Measurements from ENCODE around the gene MAZ.
"Not testable (repeated sequence)": the region's sequence is repeated elsewhere in the genome, so short reads cannot be mapped to it uniquely, and the experiment has no call there.

The MAZ gene

GRCh38 chr16:29825145-29826044 lies 19.1 kb downstream of the MAZ start:
- DNase-seq = peak; percentile 42

DNA sequence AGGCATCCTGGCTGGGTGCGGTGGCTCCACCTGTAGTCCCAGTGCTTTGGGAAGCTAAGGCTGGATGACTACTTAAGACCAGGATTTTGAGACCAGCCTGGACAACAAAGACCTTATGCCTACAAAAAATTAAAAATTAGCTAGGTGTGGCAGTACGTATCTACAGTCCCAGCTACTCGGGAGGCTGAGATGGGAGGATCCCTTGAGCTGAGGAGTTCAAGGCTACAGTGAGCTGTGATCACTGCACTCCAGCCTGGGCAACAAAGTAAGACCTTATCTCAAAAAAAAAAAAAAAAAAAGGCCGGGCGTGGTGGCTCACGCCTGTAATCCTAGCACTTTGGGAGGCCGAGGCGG lies 20.0 kb downstream of the MAZ start:
- no peak for DNase-seq

DNA sequence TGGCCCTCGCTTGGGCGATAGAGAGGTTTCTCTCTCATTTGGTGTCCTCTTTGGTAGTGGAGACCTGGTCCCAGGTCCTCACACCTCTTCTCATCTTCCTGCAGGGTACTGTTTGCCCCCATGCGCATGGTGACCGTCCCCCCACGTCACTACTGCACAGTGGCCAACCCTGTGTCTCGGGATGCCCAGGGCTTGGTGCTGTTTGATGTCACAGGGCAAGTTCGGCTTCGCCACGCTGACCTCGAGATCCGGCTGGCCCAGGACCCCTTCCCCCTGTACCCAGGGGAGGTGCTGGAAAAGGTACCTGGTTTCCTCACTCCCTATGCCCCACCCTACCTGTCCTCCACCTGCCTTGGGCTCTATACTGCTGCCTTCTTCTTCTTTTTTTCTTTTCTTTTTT lies 24.4 kb downstream of the MAZ start:
- no peak for DNase-seq

GRCh38 chr16:29831490-29831889 lies 25.2 kb downstream of the MAZ start:
- DNase-seq = no peak

DNA sequence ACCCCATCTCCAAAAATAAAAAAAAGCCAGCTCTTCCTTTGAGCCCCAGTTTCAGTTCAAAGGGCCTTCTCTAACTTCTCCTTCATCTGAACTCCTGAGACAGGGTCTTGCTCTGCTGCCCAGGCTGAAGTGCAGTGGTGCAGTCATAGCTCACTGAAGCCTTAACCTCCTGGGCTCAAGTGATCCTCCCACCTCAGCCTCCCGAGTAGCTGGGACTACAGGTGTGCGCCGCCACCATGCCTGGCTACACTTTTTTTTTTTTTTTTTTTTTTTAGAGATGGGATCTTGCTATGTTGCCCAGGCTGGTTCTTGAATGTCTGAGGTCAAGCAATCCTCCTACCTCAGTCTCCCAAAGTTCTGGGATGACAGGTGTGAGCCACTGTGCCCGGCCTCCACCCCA lies 26.9 kb downstream of the MAZ start:
- not testable (repeated sequence) for DNase-seq

GRCh38 chr16:29834079-29834478 lies 27.8 kb downstream of the MAZ start:
- no peak for DNase-seq

DNA sequence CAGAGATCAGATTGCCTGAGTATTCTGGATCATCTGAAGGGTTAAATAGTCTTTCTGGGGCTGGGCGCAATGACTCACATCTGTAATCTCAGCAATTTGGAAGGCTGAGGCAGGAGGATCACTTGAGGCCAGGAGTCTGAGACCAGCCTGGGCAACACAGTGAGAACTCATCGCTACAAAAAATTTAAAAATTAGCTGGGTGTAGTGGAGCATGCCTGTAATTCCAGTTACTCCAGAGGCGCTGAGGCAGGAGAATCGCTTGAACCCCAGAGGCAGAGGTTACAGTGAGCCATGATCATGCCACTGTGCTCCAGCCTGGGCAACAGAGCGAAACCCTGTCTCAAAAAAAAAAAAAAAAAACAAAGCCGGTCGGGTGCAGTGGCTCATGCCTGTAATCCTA lies 29.6 kb downstream of the MAZ start:
- no peak for DNase-seq

DNA sequence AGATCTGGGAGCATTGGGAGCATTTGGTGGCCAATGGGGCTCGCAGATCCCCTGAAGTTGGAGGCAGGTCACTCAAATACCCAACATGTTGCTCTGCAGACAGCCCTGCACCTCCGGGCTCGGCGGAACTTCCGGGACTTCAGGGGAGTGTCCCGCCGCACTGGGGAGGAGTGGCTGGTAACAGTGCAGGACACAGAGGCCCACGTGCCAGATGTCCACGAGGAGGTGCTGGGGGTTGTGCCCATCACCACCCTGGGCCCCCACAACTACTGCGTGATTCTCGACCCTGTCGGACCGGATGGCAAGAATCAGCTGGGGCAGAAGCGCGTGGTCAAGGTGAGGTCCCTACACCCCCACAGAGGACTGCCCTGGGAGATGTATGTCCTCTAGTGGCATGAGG lies 30.3 kb downstream of the MAZ start:
- no peak for DNase-seq

- DNase-seq = no peak
Observed at GRCh38 chr16:29837841-29838240, 31.5 kb downstream of the MAZ start.

DNA sequence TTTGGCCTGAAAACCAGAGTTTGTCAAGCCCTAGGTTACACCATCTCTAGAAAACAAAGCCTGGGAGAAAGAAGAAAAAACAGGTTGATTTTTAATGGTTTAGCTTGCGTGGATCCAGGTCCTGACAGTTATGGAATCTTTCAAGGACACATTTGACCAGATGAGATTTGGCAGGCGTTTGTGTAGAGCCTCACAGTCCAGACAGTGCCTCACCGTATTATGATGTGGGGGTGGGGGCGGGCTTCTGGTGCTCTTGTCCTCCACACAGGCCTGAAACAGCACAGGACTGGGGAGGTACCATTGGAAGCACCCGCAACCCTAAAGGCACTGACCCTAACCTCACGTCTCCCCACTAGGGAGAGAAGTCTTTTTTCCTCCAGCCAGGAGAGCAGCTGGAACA lies 33.5 kb downstream of the MAZ start:
- no peak for DNase-seq

- no peak for DNase-seq
Observed at GRCh38 chr16:29840240-29840639, 33.9 kb downstream of the MAZ start.

DNA sequence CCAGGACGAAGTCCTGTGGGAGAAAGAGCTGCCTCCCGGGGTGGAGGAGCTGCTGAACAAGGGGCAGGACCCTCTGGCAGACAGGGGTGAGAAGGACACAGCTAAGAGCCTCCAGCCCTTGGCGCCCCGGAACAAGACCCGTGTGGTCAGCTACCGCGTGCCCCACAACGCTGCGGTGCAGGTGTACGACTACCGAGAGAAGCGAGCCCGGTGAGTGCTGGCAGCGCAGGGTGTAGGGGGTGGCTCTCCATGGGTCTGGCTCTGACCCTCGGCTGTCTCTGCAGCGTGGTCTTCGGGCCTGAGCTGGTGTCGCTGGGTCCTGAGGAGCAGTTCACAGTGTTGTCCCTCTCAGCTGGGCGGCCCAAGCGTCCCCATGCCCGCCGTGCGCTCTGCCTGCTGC lies 35.3 kb downstream of the MAZ start:
- no peak for DNase-seq

- DNase-seq = no peak
Observed at GRCh38 chr16:29842732-29843346, 36.5 kb downstream of the MAZ start.

GRCh38 chr16:29843931-29844330 lies 37.6 kb downstream of the MAZ start:
- DNase-seq = no peak

DNA sequence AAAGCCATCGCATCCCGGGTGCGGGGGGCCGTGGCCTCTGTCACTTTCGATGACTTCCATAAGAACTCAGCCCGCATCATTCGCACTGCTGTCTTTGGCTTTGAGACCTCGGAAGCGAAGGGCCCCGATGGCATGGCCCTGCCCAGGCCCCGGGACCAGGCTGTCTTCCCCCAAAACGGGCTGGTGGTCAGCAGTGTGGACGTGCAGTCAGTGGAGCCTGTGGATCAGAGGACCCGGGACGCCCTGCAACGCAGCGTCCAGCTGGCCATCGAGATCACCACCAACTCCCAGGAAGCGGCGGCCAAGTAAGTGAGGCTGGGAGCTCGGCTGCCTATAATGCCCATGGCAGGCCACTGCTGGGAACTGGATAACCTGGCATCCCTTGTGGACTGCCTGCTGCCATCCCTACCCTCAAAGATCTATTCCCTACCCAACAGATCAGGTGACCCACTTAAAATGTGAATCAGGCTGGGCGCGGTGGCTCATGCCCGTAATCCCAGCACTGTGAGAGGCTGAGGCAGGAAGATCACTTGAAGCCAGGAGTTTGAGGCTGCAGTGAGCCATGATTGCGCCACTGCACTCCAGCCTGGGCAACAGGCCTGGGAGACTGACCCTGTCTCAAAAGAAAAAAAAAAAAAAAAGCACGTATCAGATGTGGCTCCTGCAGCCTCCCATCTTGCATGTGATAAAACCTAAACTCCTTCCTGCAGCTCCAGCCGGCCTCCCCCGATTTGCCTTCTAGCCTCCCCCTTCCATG lies 38.4 kb downstream of the MAZ start:
- no peak for DNase-seq

- no peak for DNase-seq
Observed at GRCh38 chr16:29845656-29846055, 39.3 kb downstream of the MAZ start.

DNA sequence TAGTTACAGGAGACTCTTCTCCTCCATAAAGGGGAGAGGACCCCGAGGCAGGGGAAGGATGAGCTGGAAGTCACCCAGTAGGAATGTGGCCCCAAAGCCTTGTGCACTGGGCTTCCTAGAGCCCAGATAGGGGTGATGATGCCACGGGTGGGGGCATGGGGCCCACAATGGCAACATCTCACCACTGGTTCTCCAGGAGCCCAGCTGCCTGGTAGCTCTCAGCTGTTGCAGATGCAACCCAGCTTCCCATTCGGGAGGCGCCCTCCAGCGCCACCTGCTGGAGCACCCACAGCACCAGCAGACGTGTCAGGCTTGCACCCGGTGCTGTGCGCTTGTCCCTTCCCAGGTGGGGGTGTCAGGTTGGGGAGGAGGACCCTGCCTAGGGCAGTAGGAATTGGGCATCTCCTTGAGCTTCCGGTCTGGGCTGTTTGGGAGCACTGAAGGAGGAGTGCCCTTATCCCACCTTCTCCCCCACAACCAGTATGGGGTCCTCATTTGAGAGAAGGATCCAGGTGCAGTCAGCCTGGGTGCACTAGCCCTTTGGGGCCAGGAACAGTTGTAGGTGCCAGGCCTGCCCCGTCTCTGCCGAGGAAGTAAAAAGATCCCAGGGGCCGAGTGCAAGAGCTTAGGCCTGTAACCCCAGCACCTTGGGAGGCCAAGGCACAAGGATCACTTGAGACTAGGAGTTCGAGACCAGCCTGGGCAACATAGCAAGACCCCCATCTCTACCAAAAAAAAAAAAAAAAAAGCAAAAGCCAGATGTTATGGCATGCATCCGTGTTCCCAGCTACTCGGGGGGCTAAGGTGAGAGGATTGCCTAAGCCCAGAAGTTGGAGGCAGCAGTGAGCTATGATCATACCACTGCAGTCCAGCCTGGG lies 42.3 kb downstream of the MAZ start:
- DNase-seq = peak; percentile 82

DNA sequence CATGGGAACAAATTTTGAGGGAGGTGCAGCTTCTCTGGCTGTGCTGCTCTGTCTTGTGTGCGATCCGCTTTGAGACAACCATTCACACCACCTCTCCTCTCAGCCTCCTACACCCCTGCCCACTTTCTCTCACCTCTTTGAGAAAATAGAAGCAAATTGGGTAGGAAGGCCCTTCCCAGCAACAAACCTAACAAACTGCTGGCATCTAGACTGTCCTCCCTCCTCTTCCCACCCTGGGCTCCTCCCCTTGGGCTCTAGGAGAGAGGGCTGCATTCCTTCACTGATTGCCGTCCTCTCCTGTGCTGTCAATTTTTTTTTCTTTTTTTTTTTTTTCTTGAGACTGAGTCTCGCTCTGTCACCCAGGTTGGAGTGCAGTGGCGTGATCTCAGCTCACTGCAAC lies 43.2 kb downstream of the MAZ start:
- no peak for DNase-seq

- DNase-seq = no peak
Observed at GRCh38 chr16:29850998-29851397, 44.7 kb downstream of the MAZ start.

- no peak for DNase-seq
Observed at GRCh38 chr16:29852654-29853053, 46.3 kb downstream of the MAZ start.

DNA sequence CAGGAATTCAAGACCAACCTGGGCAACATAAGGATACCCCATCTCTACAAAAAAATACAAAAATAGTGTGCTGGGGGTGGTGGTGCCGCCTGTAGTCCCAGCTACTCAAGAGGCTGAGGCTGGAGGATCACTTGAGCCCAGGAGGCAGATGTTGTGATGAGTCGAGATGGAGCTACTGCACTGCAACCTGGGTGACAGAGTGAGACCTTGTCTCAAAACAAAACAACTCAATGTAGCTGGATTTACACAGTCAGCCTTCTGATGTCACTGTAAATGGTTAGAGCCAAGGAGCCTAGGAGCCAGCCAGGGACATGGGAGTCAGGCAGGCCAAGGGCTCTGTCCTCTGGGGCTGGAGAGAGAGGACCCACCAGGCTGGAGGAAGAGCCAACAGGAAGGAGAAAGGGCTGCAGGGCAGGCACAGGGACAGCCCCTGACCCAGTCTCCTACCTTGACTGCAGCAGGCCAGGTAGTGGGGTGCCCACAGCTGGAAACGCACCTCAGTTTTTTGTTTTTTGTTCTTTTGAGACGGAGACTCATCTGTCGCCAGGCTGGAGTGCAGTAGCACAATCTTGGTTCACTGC lies 48.3 kb downstream of the MAZ start:
- DNase-seq = no peak

GRCh38 chr16:29857133-29857760 lies 50.9 kb downstream of the MAZ start:
- DNase-seq = no peak
